BLaER1 (cell line): ENCODE data around the gene MGLL.
"Not testable (repeated sequence)": the region's sequence is repeated elsewhere in the genome, so short reads cannot be mapped to it uniquely, and the experiment has no call there.

Source experiments
- H3K27ac ChIP-seq: shearing (Covaris generic); formaldehyde crosslinking; 2 replicates; pipeline ENCODE4 v1.8.1; 2022
- H3K27me3 ChIP-seq: shearing (Covaris generic); formaldehyde crosslinking; 2 replicates; pipeline ENCODE4 v1.8.1; 2022
- H3K36me3 ChIP-seq: shearing (Covaris generic); formaldehyde crosslinking; 2 replicates; pipeline ENCODE4 v1.8.1; 2022
- H3K4me1 ChIP-seq: shearing (Covaris generic); formaldehyde crosslinking; 2 replicates; pipeline ENCODE4 v1.8.1; 2022
- H3K4me2 ChIP-seq: shearing (Covaris generic); formaldehyde crosslinking; 2 replicates; pipeline ENCODE4 v1.8.1; 2022
- H3K4me3 ChIP-seq: shearing (Covaris generic); formaldehyde crosslinking; 2 replicates; pipeline ENCODE4 v1.8.1; 2022
- H3K9ac ChIP-seq: shearing (Covaris generic); formaldehyde crosslinking; 2 replicates; pipeline ENCODE4 v1.8.1; 2022
- H3K9me3 ChIP-seq: shearing (Covaris generic); formaldehyde crosslinking; 2 replicates; pipeline ENCODE4 v1.8.1; 2022
- H4K20me1 ChIP-seq: shearing (Covaris generic); formaldehyde crosslinking; 2 replicates; pipeline ENCODE4 v1.8.1; 2022
- Cebpa-rat ChIP-seq: shearing (Covaris generic); IDR thresholded peaks from 2 replicates; pipeline ENCODE4 v1.8.1; 2022

Gene MGLL

GRCh38 chr3:127688416-127689265 lies 133.7 kb downstream of the MGLL start:
- no peak overlapping the region for H3K27ac ChIP-seq
- no peaks in the 10 kb centered on the region for H3K27me3 ChIP-seq
- H3K4me1 ChIP-seq, result peaks cover 69% of the 10 kb centered on the region
- no peak overlapping the region; the same call in 1 of the 2 replicates for H3K4me2 ChIP-seq
- H3K4me3 ChIP-seq, result no peak overlapping the region
- H3K9me3 ChIP-seq, result no peaks in the 10 kb centered on the region
- H4K20me1 ChIP-seq, result no peaks in the 10 kb centered on the region
- TF ChIP-seq Cebpa-rat, result no peak
- H3K36me3 ChIP-seq, result no peaks in the 10 kb centered on the region
- H3K9ac ChIP-seq, result no peak overlapping the region

- no peak for TF ChIP-seq Cebpa-rat
- Histone ChIP-seq H4K20me1 (no peaks in the 10 kb centered on the region), H3K27me3 (no peaks in the 10 kb centered on the region), H3K9me3 (no peaks in the 10 kb centered on the region), H3K9ac (no peak overlapping the region), H3K27ac (no peak overlapping the region), H3K4me2 (no peak overlapping the region), H3K36me3 (no peaks in the 10 kb centered on the region), H3K4me1 (peaks cover 69% of the 10 kb centered on the region), H3K4me3 (no peak overlapping the region)
These were observed 134.3 kb downstream of the MGLL start for GRCh38 chr3:127688022-127688415.

GRCh38 chr3:127687228-127687737 lies 135.0 kb downstream of the MGLL start:
- Histone ChIP-seq H3K4me3 (no peak overlapping the region), H3K9me3 (no peaks in the 10 kb centered on the region; the same call in 1 of the 2 replicates), H3K27me3 (no peaks in the 10 kb centered on the region), H3K9ac (no peak overlapping the region), H3K27ac (no peak overlapping the region), H4K20me1 (no peaks in the 10 kb centered on the region), H3K36me3 (no peaks in the 10 kb centered on the region), H3K4me1 (peaks cover 69% of the 10 kb centered on the region), H3K4me2 (no peak overlapping the region)
- TF ChIP-seq Cebpa-rat, result no peak

GRCh38 chr3:127686512-127686894 lies 135.8 kb downstream of the MGLL start:
- H3K27ac ChIP-seq, result no peak overlapping the region
- peaks cover 69% of the 10 kb centered on the region for H3K4me1 ChIP-seq
- no peaks in the 10 kb centered on the region for H3K27me3 ChIP-seq
- no peak overlapping the region for H3K9ac ChIP-seq
- no peaks in the 10 kb centered on the region for H4K20me1 ChIP-seq
- no peak for TF ChIP-seq Cebpa-rat
- no peak overlapping the region for H3K4me3 ChIP-seq
- H3K9me3 ChIP-seq, result no peaks in the 10 kb centered on the region; the same call in 1 of the 2 replicates
- H3K4me2 ChIP-seq, result no peak overlapping the region
- H3K36me3 ChIP-seq, result no peaks in the 10 kb centered on the region

- H3K4me2 ChIP-seq, result no peak overlapping the region
- no peak overlapping the region for H3K27ac ChIP-seq
- H3K4me1 ChIP-seq, result peaks cover 69% of the 10 kb centered on the region
- no peak overlapping the region for H3K4me3 ChIP-seq
- no peaks in the 10 kb centered on the region for H3K27me3 ChIP-seq
- H3K9me3 ChIP-seq, result no peaks in the 10 kb centered on the region; the same call in 1 of the 2 replicates
- H3K36me3 ChIP-seq, result no peaks in the 10 kb centered on the region
- no peak overlapping the region for H3K9ac ChIP-seq
- no peaks in the 10 kb centered on the region for H4K20me1 ChIP-seq
- TF ChIP-seq Cebpa-rat, result no peak
These were observed 136.4 kb downstream of the MGLL start for GRCh38 chr3:127685708-127686511.

- peak overlapping the region; percentile 13; the same call in 1 of the 2 replicates for H3K4me2 ChIP-seq
- no peak overlapping the region for H3K27ac ChIP-seq
- peaks cover 3% of the 10 kb centered on the region; the same call in 1 of the 2 replicates for H3K36me3 ChIP-seq
- H3K9me3 ChIP-seq, result no peaks in the 10 kb centered on the region; the same call in 1 of the 2 replicates
- H3K4me1 ChIP-seq, result peaks cover 68% of the 10 kb centered on the region
- no peaks in the 10 kb centered on the region for H4K20me1 ChIP-seq
- H3K4me3 ChIP-seq, result no peak overlapping the region
- no peak for TF ChIP-seq Cebpa-rat
- H3K27me3 ChIP-seq, result no peaks in the 10 kb centered on the region
- no peak overlapping the region for H3K9ac ChIP-seq
These were observed 137.2 kb downstream of the MGLL start for GRCh38 chr3:127684871-127685707.

GRCh38 chr3:127682561-127682960 lies 139.8 kb downstream of the MGLL start:
- Histone ChIP-seq H3K4me1 (peaks cover 56% of the 10 kb centered on the region), H3K4me2 (peak overlapping the region; percentile 76), H3K9me3 (no peaks in the 10 kb centered on the region; the same call in 1 of the 2 replicates), H3K27ac (peak overlapping the region; percentile 15; the same call in 1 of the 2 replicates), H3K4me3 (no peak overlapping the region), H3K9ac (no peak overlapping the region), H3K27me3 (no peaks in the 10 kb centered on the region), H4K20me1 (no peaks in the 10 kb centered on the region), H3K36me3 (peaks cover 27% of the 10 kb centered on the region; the same call in 1 of the 2 replicates)
- no peak for TF ChIP-seq Cebpa-rat

- Histone ChIP-seq H3K4me1 (peaks cover 59% of the 10 kb centered on the region), H3K27ac (peak overlapping the region; percentile 73), H3K36me3 (peaks cover 31% of the 10 kb centered on the region; the same call in 1 of the 2 replicates), H3K4me2 (peak overlapping the region; percentile 76)
- H3K27me3 ChIP-seq, H4K20me1 ChIP-seq, H3K9me3 ChIP-seq, H3K9ac ChIP-seq, H3K4me3 ChIP-seq: not testable (repeated sequence)
These were observed 140.2 kb downstream of the MGLL start for GRCh38 chr3:127682175-127682554.

GRCh38 chr3:127680798-127681221 lies 141.5 kb downstream of the MGLL start:
- Histone ChIP-seq H3K4me1 (peaks cover 73% of the 10 kb centered on the region), H3K36me3 (peaks cover 40% of the 10 kb centered on the region; the same call in 1 of the 2 replicates), H3K4me3 (no peak overlapping the region), H3K4me2 (peak overlapping the region; percentile 76), H3K9ac (no peak overlapping the region), H3K27ac (peak overlapping the region; percentile 73), H4K20me1 (peaks cover 13% of the 10 kb centered on the region; the same call in 1 of the 2 replicates), H3K9me3 (no peaks in the 10 kb centered on the region; the same call in 1 of the 2 replicates), H3K27me3 (no peaks in the 10 kb centered on the region)
- TF ChIP-seq Cebpa-rat, result no peak
